ENCODE data around the gene TAF1D.

- TF ChIP-seq, protein P1, sequence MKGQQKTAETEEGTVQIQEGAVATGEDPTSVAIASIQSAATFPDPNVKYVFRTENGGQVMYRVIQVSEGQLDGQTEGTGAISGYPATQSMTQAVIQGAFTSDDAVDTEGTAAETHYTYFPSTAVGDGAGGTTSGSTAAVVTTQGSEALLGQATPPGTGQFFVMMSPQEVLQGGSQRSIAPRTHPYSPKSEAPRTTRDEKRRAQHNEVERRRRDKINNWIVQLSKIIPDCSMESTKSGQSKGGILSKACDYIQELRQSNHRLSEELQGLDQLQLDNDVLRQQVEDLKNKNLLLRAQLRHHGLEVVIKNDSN (IDR thresholded peaks at IDR 0.05): no peak
- no peak for TF ChIP-seq CEBPB (IDR thresholded peaks at IDR 0.05)
- TF ChIP-seq TAF1 (IDR thresholded peaks at IDR 0.05; ENCODE audit: low read depth): no peak
- no peak for TF ChIP-seq NFIC (IDR thresholded peaks at IDR 0.05)
- no peak for TF ChIP-seq EP300 (IDR thresholded peaks at IDR 0.05; ENCODE audit: borderline replicate concordance)
- no peak for TF ChIP-seq RAD21 (IDR thresholded peaks at IDR 0.05; ENCODE audit: low read depth)
- TF ChIP-seq YY1 (IDR thresholded peaks at IDR 0.05; ENCODE audit: low read depth): no peak
- no peak for TF ChIP-seq REST (IDR thresholded peaks at IDR 0.05; ENCODE audit: low read depth)
- no peak for TF ChIP-seq MAX (IDR thresholded peaks at IDR 0.05)
- TF ChIP-seq EGR1 (IDR thresholded peaks at IDR 0.05): no peak
- no peak for TF ChIP-seq FOXM1 (IDR thresholded peaks at IDR 0.05; ENCODE audit: borderline replicate concordance, low read depth)
These were observed 22.0 kb downstream of the TAF1D start for GRCh38 chr11:93719310-93719709.

Measured in Ishikawa (cell line).